ENCODE measurements around the gene BEST2. TPM values are rescaled to one million over a fixed set of nuclear protein-coding genes. Genes with fewer than 3 reads are reported as not detected.

Gene BEST2
- total RNA-seq, 1 donor from 2014 or later, result not detected

DNA sequence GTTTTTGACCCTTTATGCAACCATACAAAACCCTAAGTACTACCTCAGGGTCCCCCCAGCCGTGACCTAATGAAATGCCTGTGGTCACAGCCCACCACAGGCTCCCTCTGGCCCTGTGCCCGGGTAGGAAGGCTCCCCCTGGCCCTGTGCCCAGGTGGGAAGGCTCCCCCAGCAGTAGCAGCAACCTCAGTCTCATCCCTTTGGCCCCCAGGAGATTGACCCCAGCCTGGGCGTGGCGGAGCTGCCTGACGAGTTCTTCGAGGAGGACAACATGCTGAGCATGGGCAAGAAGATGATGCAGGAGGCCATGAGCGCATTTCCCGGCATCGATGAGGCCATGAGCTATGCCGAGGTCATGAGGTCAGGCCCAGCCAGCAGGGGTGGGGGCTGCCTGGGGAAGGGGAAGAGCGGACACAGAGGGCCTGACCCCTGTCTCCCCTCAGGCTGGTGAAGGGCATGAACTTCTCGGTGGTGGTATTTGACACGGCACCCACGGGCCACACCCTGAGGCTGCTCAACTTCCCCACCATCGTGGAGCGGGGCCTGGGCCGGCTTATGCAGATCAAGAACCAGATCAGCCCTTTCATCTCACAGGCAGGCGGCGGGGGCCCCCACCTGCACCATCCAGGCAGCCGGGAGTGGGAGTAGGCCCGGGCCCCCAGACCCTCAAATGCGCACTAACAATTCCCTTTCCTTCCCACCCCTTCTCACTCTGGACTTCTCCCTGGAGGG is 6.3 kb upstream of the BEST2 start:
- Mint-ChIP-seq H3K4me3 (ENCODE audit: unreplicated experiment) (no peak overlapping the region), H3K27ac (ENCODE audit: unreplicated experiment) (no peak overlapping the region), H3K9me3 (ENCODE audit: low read depth) (peaks cover 4% of the 10 kb centered on the region), H3K36me3 (ENCODE audit: low read depth) (peaks cover 23% of the 10 kb centered on the region), H3K27me3 (ENCODE audit: low read depth) (no peaks in the 10 kb centered on the region), H3K4me1 (ENCODE audit: low read depth) (peaks cover 9% of the 10 kb centered on the region)
- DNase-seq (ENCODE audit: low spot score), result no peak
- TF ChIP-seq, protein P1, sequence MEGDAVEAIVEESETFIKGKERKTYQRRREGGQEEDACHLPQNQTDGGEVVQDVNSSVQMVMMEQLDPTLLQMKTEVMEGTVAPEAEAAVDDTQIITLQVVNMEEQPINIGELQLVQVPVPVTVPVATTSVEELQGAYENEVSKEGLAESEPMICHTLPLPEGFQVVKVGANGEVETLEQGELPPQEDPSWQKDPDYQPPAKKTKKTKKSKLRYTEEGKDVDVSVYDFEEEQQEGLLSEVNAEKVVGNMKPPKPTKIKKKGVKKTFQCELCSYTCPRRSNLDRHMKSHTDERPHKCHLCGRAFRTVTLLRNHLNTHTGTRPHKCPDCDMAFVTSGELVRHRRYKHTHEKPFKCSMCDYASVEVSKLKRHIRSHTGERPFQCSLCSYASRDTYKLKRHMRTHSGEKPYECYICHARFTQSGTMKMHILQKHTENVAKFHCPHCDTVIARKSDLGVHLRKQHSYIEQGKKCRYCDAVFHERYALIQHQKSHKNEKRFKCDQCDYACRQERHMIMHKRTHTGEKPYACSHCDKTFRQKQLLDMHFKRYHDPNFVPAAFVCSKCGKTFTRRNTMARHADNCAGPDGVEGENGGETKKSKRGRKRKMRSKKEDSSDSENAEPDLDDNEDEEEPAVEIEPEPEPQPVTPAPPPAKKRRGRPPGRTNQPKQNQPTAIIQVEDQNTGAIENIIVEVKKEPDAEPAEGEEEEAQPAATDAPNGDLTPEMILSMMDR (IDR thresholded peaks at IDR 0.05), result no peak

DNA sequence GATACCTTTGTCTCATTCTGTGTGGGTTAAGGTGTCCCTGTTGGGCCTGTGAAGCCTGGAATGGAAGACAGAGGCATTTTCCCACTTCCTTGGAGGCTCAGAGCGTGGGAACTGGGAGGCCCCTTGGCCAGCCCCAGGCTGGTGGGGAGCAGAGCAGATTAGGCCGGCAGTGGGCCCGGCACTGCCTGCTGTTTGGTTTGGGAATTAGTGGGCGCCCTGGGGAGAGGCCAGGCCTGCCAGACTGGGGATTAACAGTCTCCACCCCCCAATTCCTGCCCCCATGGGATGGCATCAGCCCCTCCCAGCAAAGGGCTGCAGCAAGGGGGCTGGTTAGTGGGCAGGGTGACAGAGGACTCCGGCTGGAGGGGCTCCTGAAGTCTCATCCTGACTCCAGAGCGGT is 3.1 kb upstream of the BEST2 start:
- H3K27ac Mint-ChIP-seq (ENCODE audit: unreplicated experiment), result no peak overlapping the region
- peaks cover 4% of the 10 kb centered on the region for H3K9me3 Mint-ChIP-seq (ENCODE audit: low read depth)
- peaks cover 25% of the 10 kb centered on the region for H3K27me3 Mint-ChIP-seq (ENCODE audit: low read depth)
- TF ChIP-seq, protein P1 (IDR thresholded peaks at IDR 0.05), result no peak
- DNase-seq (ENCODE audit: low spot score), result no peak
- H3K4me3 Mint-ChIP-seq (ENCODE audit: unreplicated experiment), result no peak overlapping the region
- peaks cover 15% of the 10 kb centered on the region for H3K4me1 Mint-ChIP-seq (ENCODE audit: low read depth)
- peaks cover 16% of the 10 kb centered on the region for H3K36me3 Mint-ChIP-seq (ENCODE audit: low read depth)

DNA sequence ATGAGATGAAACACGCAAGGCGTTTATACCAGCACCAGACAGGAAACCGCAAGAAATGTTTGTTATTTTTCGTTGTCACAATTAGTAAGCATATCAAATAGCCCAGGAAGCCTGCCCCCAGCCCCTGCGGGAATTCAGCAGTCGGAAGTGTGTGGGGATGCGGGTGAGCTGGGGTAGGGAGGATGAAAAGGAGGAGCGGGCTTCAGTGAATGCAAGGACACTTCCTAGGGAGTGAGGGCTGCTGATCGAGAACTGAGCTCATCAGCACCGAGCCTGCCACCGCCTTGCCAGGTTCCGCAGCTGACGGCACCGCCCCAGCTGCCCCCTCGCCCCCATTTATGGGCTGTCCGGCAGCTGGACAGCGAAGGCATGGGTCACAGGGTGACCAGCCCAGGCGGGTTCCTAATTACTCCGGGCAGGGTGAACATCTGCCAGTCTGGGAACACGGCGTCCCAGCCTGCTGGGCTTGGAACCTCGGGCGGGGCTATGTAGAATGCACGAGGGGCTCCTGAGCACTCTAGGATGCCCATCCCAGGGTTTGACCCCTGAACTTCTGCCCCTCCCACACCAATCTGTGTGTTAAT is 1.6 kb upstream of the BEST2 start:
- peaks cover 4% of the 10 kb centered on the region for H3K9me3 Mint-ChIP-seq (ENCODE audit: low read depth)
- peaks cover 16% of the 10 kb centered on the region for H3K36me3 Mint-ChIP-seq (ENCODE audit: low read depth)
- TF ChIP-seq, protein P1 (IDR thresholded peaks at IDR 0.05), result no peak
- peaks cover 27% of the 10 kb centered on the region for H3K27me3 Mint-ChIP-seq (ENCODE audit: low read depth)
- no peak overlapping the region for H3K4me3 Mint-ChIP-seq (ENCODE audit: unreplicated experiment)
- H3K4me1 Mint-ChIP-seq (ENCODE audit: low read depth), result peaks cover 15% of the 10 kb centered on the region
- DNase-seq (ENCODE audit: low spot score), result no peak
- H3K27ac Mint-ChIP-seq (ENCODE audit: unreplicated experiment), result no peak overlapping the region

DNA sequence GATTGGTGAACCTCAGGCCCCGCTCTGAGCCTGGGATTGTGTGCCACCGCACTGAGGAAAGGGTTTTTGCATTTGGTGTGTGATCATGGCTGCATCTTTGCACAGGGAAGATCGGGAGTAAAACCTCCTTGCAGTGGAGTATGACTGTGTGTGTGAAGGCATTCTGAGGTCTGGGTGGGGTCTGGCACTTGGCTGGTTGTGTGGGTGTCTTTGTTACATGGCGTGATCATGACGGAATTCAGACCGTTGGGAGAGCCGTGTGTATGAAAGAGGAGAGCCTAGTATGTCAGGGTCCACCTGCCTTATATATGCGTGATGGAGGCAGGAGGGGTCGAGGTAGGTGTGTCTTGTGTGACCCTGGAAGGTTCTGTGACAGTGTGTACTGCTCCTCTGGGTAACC is 740 bp upstream of the BEST2 start:
- H3K27me3 Mint-ChIP-seq (ENCODE audit: low read depth), result peaks cover 27% of the 10 kb centered on the region
- peaks cover 14% of the 10 kb centered on the region for H3K36me3 Mint-ChIP-seq (ENCODE audit: low read depth)
- TF ChIP-seq, protein P1 (IDR thresholded peaks at IDR 0.05), result no peak
- peaks cover 4% of the 10 kb centered on the region for H3K9me3 Mint-ChIP-seq (ENCODE audit: low read depth)
- no peak overlapping the region for H3K27ac Mint-ChIP-seq (ENCODE audit: unreplicated experiment)
- DNase-seq (ENCODE audit: low spot score), result no peak
- H3K4me1 Mint-ChIP-seq (ENCODE audit: low read depth), result peaks cover 15% of the 10 kb centered on the region
- no peak overlapping the region for H3K4me3 Mint-ChIP-seq (ENCODE audit: unreplicated experiment)

DNA sequence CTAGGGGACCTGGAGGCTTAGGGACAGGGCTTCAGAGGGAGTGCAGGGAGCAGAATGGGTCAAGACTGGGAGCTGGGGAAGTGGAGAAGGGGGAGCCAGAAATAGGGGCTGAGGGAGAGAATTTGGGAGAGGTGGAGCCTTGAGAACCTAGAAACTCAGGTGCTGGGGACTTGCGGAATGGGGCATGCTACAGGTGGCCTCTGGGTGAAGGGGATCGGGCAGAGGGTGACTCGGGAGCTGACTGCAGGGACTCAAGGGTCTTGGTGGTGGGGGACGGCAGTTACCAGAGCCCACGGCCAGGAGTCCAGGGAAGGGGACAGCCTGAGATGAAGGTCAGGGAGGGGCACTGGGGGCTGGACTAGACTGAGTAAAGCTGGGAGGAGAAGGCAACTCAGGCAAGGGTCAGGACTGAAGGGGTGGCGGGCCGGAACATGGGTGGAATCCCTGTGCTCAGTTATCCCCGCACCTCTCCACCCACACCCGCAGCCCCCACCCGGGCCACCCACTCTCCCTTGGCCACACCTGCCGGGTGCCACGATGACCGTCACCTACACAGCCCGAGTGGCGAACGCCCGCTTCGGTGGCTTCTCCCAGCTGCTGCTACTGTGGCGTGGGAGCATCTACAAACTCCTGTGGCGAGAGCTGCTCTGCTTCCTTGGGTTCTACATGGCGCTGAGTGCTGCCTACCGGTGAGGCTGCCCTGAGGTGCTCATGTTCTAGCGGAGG is 628 bp downstream of the BEST2 start:
- Mint-ChIP-seq H3K27me3 (ENCODE audit: low read depth) (peaks cover 27% of the 10 kb centered on the region), H3K27ac (ENCODE audit: unreplicated experiment) (no peak overlapping the region), H3K36me3 (ENCODE audit: low read depth) (peaks cover 10% of the 10 kb centered on the region), H3K4me3 (ENCODE audit: unreplicated experiment) (no peak overlapping the region), H3K4me1 (ENCODE audit: low read depth) (peaks cover 15% of the 10 kb centered on the region), H3K9me3 (ENCODE audit: low read depth) (peaks cover 4% of the 10 kb centered on the region)
- no peak for DNase-seq (ENCODE audit: low spot score)
- TF ChIP-seq, protein P1 (IDR thresholded peaks at IDR 0.05), result no peak

Measured in chondrocyte (in vitro differentiated cells).